SIG-M5 treated with dmso at 0.1 percent for 504 hours (cell line): ENCODE results near the gene OXNAD1.

Experiments
- DNase-seq: peaks from one replicate; lab custom pipeline; 2025; ENCODE audit not compliant: unreplicated experiment; lab: John Stamatoyannopoulos, UW

Gene OXNAD1

DNA sequence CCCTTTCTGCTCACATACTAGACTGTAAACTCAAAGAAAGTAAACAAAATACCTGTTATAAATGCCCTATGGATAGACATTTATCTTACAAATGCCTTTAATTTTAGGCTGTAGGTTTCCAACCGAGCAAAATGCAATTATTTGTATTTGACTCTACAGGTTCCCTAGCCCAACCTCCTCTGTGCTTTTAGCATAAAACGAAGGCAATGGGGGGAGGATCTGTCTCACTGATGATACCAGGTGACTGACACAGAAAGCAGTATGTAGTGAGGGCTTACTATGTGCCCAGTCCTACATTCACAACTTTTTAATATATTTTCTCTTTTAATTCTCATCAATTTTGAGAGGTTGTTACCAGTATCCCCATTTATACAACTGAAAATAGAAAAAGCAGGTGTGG, 87.4 kb downstream of the OXNAD1 start:
- DNase-seq: no peak

DNA sequence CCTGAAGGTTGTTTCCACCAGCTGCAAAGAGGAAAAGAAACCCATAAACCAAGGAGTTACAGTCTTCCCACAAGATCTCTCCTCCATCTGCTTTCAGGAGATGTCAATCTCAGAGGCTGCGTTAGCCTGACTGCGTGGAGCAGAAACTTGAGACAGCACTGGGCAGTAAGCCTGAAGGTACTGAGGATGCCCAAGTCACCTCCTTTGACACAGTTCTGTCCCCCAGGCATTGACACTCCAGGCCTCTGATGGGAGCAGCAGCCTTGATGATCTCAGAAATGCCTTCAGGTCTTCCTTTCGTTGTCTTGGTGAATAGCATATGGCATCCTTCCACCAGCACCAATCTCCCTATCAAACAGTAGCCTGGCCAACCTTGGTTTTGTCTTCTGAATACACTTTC, 89.3 kb downstream of the OXNAD1 start:
- no peak for DNase-seq
